ENCODE measurements around the gene DSCAM.

The DSCAM gene

DNA sequence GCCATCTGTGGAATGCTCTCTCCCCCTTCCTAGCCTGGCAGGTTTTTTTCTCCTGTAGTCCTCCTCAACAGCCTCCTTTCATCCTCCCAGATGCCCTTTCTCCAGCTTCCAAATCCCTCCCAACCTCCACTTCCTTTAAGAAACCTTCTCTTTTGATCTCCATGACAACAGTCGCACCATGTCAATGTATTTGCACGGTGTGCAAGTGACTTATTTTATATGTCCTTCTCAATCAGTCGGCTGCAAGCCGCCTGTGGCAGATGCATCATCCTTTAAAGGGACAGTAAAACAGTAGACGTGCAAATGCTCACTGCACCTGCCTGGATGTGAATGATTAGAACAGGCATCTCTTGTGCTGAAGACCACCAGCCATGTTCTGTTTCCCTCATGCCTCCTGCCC lies 694.5 kb downstream of the DSCAM start:
- no peak overlapping the region for H3K4me3 ChIP-seq (ENCODE audit: control insufficient read depth, low read depth, low read length)
- DNase-seq (ENCODE audit: low read depth), result no peak
- TF ChIP-seq, protein P1, sequence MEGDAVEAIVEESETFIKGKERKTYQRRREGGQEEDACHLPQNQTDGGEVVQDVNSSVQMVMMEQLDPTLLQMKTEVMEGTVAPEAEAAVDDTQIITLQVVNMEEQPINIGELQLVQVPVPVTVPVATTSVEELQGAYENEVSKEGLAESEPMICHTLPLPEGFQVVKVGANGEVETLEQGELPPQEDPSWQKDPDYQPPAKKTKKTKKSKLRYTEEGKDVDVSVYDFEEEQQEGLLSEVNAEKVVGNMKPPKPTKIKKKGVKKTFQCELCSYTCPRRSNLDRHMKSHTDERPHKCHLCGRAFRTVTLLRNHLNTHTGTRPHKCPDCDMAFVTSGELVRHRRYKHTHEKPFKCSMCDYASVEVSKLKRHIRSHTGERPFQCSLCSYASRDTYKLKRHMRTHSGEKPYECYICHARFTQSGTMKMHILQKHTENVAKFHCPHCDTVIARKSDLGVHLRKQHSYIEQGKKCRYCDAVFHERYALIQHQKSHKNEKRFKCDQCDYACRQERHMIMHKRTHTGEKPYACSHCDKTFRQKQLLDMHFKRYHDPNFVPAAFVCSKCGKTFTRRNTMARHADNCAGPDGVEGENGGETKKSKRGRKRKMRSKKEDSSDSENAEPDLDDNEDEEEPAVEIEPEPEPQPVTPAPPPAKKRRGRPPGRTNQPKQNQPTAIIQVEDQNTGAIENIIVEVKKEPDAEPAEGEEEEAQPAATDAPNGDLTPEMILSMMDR (IDR thresholded peaks at IDR 0.05; ENCODE audit: control insufficient read depth, insufficient read depth, low read depth, low read length, missing control alignments), result no peak

- no peak for DNase-seq (ENCODE audit: low read depth)
- TF ChIP-seq, protein P1 (IDR thresholded peaks at IDR 0.05; ENCODE audit: control insufficient read depth, insufficient read depth, low read depth, low read length, missing control alignments), result no peak
- H3K4me3 ChIP-seq (ENCODE audit: control insufficient read depth, low read depth, low read length), result no peak overlapping the region
Observed at GRCh38 chr21:40151611-40152010, 695.3 kb downstream of the DSCAM start.

DNA sequence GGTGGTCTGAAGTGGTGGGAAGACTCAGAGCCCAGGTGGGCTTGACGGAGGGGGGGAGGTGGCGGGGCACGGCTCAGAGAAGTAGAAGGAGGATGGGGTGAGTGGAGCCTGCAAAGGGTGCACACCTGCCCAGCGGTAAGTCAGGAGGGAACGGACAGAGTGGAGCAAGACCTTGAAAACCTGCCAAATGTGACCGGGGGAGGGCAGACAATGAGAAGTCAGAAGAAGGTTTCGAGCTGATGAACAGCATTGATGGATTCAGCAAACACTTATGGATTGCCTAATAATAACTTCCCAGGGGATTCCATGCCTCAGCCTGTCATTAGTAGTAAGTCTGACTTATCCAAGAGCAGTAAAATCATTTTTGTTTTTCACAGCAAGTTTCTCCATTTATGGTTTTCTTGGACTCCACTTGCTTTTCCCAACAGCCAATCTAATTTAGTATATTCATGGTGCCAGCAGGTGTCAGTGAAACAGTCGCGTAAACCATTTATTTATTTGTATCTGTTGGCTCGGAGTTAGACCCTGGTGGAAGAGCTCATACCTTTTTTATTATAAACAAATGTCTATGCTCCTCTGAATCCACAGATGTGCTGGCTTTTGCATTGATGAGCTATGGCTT lies 700.6 kb downstream of the DSCAM start:
- DNase-seq (ENCODE audit: low read depth), result no peak
- TF ChIP-seq, protein P1 (IDR thresholded peaks at IDR 0.05; ENCODE audit: control insufficient read depth, insufficient read depth, low read depth, low read length, missing control alignments), result no peak
- H3K4me3 ChIP-seq (ENCODE audit: control insufficient read depth, low read depth, low read length), result no peak overlapping the region

DNA sequence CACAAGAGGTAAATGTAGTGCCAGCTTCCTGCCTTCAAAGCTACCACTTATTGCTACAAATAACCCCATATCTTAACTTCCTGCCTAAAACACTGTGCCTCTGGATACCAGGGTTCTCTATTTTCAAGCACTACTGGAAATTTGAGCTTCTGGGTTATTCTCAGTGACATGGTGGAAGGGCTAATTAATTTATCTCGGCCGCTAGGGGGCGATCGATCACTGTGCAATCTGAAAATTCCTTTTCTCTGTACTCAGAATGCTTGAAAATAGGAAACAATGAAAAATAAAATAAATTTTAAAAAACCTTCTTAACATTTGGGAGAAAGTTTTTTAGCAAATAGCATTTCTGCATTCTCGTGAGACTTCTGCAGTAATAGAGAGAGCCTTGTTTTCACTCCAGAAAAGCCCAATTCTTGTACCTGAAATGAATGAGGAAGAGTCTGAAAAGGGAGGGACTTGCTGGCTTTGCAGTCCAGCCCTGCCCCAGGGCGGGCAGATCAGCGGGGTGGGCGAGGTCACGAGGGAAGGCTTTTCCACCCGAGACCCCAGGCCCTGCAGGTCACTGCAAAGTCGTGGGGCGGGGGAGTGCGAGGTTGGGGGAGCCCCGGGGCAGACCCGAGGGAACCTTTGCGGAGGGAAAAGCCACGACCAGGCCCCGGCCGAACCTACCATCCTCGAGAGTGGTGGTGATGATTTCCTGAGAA lies 703.0 kb downstream of the DSCAM start:
- TF ChIP-seq, protein P1 (IDR thresholded peaks at IDR 0.05; ENCODE audit: control insufficient read depth, insufficient read depth, low read depth, low read length, missing control alignments), result peak; percentile 55
- H3K4me3 ChIP-seq (ENCODE audit: control insufficient read depth, low read depth, low read length), result no peak overlapping the region
- DNase-seq (ENCODE audit: low read depth), result no peak

- DNase-seq (ENCODE audit: low read depth), result no peak
- no peak overlapping the region for H3K4me3 ChIP-seq (ENCODE audit: control insufficient read depth, low read depth, low read length)
- TF ChIP-seq, protein P1 (IDR thresholded peaks at IDR 0.05; ENCODE audit: control insufficient read depth, insufficient read depth, low read depth, low read length, missing control alignments), result no peak
Observed at GRCh38 chr21:40141621-40142020, 705.3 kb downstream of the DSCAM start.

DNA sequence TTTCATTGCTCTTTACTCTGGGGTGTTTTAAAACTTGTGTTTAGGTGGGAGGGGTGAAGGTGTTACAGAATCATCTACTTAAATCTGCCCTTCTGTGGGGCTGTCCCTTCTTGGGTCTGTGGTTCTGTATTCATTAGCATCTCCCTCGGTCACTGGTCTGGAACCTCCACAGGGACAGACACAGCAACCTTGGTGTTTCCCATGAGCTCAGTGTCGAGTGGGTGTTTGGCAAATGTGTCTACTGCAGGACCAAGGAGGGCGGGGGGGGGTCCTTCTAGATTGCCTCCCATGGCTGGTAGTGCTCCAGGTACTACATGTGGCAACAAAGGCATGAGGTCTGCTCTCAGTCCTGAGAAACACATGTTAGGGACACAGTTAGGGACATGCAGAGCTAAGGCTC lies 706.3 kb downstream of the DSCAM start:
- H3K4me3 ChIP-seq (ENCODE audit: control insufficient read depth, low read depth, low read length), result no peak overlapping the region
- TF ChIP-seq, protein P1 (IDR thresholded peaks at IDR 0.05; ENCODE audit: control insufficient read depth, insufficient read depth, low read depth, low read length, missing control alignments), result no peak
- DNase-seq (ENCODE audit: low read depth), result no peak
